Transverse colon (tissue), 4 donors: ENCODE data around the gene DHX34. TPM values are rescaled to one million over a fixed set of nuclear protein-coding genes. Genes with fewer than 3 reads are reported as not detected.
A peak's percentile ranks its signal among the peaks of the same experiment; 100 is the strongest.

Source experiments
- DNase-seq: peaks from one replicate; pipeline ENCODE4 v3.0.0-alpha.2; 2019
- H3K27ac ChIP-seq, 4 donors: fragments of 200-600 bp; sonication (generic); 2 replicates each; pipeline ENCODE4 v1.5.1; 2016 to 2018; ENCODE audit warnings: inconsistent platforms in 4 of 4
- H3K27me3 ChIP-seq: fragments of 200-600 bp; sonication (generic); 2 replicates; pipeline ENCODE4 v1.5.1; 2017; ENCODE audit warnings: inconsistent platforms
- H3K36me3 ChIP-seq, 4 donors: fragments of 200-600 bp; sonication (generic); 2 replicates each; pipeline ENCODE4 v1.5.1; 2017 to 2019; ENCODE audit warnings: inconsistent platforms in 4 of 4
- H3K4me1 ChIP-seq, 4 donors: fragments of 200-600 bp; sonication (generic); 2 replicates each; pipeline ENCODE4 v1.5.1; 2017 to 2020; ENCODE audit warnings: inconsistent platforms in 4 of 4
- H3K4me3 ChIP-seq, 4 donors: fragments of 200-600 bp; sonication (generic); 1 replicate in 1 of 4; 2 replicates in 3 of 4; pipeline versions ENCODE4 v1.5.1 to v1.6.1; 2017 to 2019; ENCODE audit warnings: inconsistent platforms in 4 of 4
- H3K9me3 ChIP-seq, 2 donors: fragments of 200-600 bp; sonication (generic); 2 replicates each; pipeline ENCODE4 v1.5.1; 2017 to 2019; ENCODE audit warnings: inconsistent platforms in 2 of 2
- EP300 ChIP-seq: sonication (generic); formaldehyde crosslinking; IDR thresholded peaks from one replicate; pipeline ENCODE4 v1.6.1; 2017; ENCODE audit warnings: antibody characterized with exemption, low read depth
- POLR2A ChIP-seq: fragments of 450-650 bp; IDR thresholded peaks from one replicate; pipeline ENCODE4 v1.6.1; 2016; ENCODE audit warnings: antibody characterized with exemption, mild to moderate bottlenecking, moderate library complexity
- POLR2AphosphoS5 ChIP-seq, 3 donors: sonication (generic); formaldehyde crosslinking; IDR thresholded peaks; one replicate each; pipeline ENCODE4 v1.6.1; 2016; ENCODE audit warnings: antibody characterized with exemption in 3 of 3
- whole genome bisulfite sequencing, 2 donors: methylation state at CpG; one replicate each; pipeline ENCODE4 v1.1.5; 2018; ENCODE audit warnings: low coverage in 1 of 2; 5-methylcytosine and 5-hydroxymethylcytosine counted together
- in situ Hi-C, 4 donors: fragments of 200-750 bp; cut with MboI; loops; one replicate each; pipeline versions ENCODE4 v1.15.0 to v1.15.1; 2017; ENCODE audit warnings: low sequenced_read_pairs in 3 of 4, low pct_ligation_motif_present in 1 of 4, low pct_unique_long_range_greater_than_20kb in 1 of 4
- intact Hi-C: fragments of 100-400 bp; cut with DNase I; formaldehyde crosslinking; loops from one replicate; pipeline ENCODE4 v1.15.1; 2023; ENCODE audit warnings: low total_unique reads
- total RNA-seq, 4 donors: library from RNA; depleted of rRNA; stranded (reverse); fragments of >200 nt; gene quantifications; one replicate each; pipeline ENCODE4 v1.1.0, GENCODE V29; 2016
- TF ChIP-seq, protein P1 (sequence below), 5 experiments: fragments of 200-600 bp in 3 of 5; fragments of 450-650 bp in 2 of 5; sonication (generic) in 3 of 5; IDR thresholded peaks; 1 replicate in 2 of 5; 2 replicates in 3 of 5; pipeline ENCODE4 v1.5.1; 2016 to 2017; ENCODE audit warnings: antibody characterized with exemption in 5 of 5, inconsistent platforms in 3 of 5, mild to moderate bottlenecking in 2 of 5, moderate library complexity in 1 of 5

DHX34 gene
- total RNA-seq, 4 donors from 2014 or later, result 12.4 to 30.3 (median 21.3) TPM

DNA sequence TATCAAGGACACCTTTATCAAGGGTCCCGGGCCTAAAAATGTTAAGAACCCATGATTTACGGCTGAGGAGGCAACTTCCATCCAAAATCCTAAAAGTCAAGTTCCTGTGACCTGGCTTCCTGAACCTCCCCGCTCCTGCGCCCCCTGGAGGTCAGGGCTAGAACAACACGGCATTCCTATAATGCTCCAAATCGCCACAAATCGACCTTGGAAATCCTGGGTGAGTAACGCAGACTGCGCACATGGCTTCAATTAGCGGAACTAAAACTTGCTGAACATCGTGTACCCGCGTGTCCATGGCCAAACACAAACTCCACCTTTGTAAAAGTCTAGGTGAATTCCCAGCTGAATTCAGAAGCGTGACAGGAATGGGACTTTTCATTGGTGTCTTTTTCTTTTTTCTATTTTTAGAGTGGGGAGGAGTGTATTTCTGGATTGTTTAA lies 43.8 kb upstream of the DHX34 start:
- 4 to 9% methylated on average over 7 to 14 of the region's 14 CpGs for WGBS, 2 donors
- peak; percentile 76 for DNase-seq
- H3K4me3 ChIP-seq, result no peak overlapping the region
- TF ChIP-seq EP300 (no peak), POLR2AphosphoS5 (IDR thresholded peaks at IDR 0.05) (no peak)
- TF ChIP-seq, protein P1, sequence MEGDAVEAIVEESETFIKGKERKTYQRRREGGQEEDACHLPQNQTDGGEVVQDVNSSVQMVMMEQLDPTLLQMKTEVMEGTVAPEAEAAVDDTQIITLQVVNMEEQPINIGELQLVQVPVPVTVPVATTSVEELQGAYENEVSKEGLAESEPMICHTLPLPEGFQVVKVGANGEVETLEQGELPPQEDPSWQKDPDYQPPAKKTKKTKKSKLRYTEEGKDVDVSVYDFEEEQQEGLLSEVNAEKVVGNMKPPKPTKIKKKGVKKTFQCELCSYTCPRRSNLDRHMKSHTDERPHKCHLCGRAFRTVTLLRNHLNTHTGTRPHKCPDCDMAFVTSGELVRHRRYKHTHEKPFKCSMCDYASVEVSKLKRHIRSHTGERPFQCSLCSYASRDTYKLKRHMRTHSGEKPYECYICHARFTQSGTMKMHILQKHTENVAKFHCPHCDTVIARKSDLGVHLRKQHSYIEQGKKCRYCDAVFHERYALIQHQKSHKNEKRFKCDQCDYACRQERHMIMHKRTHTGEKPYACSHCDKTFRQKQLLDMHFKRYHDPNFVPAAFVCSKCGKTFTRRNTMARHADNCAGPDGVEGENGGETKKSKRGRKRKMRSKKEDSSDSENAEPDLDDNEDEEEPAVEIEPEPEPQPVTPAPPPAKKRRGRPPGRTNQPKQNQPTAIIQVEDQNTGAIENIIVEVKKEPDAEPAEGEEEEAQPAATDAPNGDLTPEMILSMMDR (IDR thresholded peaks at IDR 0.05), result peak; percentile 86 to 95 (median 93)
- in situ Hi-C loops, result loop anchor here in 1 of 4 donors (25.0 kb wide), 1 partner anchor 407 kb away; the partner anchor contains the start of gene EHD2
- peaks cover 0 to 6% (median 0%) of the 10 kb centered on the region in 4 donors for H3K4me1 ChIP-seq
- H3K27ac ChIP-seq, result no peak overlapping the region
- no peaks in the 10 kb centered on the region for H3K9me3 ChIP-seq
- intact Hi-C loops, result no loop called here
- H3K27me3 ChIP-seq, result no peaks in the 10 kb centered on the region
- H3K36me3 ChIP-seq, result no peaks in the 10 kb centered on the region

DNA sequence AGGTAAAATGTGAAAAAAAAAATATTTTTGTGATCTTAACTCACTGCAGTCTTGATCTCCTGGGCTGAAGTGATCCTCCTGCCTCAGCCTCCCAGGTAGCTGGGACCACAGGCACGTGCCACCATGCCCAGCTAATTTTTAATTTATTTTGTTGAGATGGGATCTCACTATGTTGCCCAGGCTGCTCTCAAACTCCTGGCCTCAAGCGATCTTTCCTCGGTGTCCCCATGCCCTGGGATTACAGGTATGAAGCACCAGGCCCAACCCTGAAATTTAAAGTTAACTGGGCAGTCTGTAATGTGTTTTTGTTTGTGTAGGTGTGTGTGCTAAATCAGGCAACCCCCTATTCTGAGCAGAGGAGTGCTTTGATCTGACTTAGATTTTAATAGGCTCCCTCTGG lies 42.8 kb upstream of the DHX34 start:
- DNase-seq, result no peak
- no peak overlapping the region for H3K27ac ChIP-seq
- H3K4me3 ChIP-seq, result no peak overlapping the region
- H3K9me3 ChIP-seq, result no peaks in the 10 kb centered on the region
- in situ Hi-C loops, result loop anchor here in 1 of 4 donors (25.0 kb wide), 1 partner anchor 406 kb away; the partner anchor contains the start of gene EHD2
- no peaks in the 10 kb centered on the region for H3K36me3 ChIP-seq
- H3K27me3 ChIP-seq, result peaks cover 6% of the 10 kb centered on the region
- 90 to 95% methylated on average over 3 of the region's 3 CpGs for WGBS, 2 donors
- H3K4me1 ChIP-seq, result peaks cover 0 to 6% (median 0%) of the 10 kb centered on the region in 4 donors
- no peak for TF ChIP-seq POLR2A
- TF ChIP-seq, protein P1 (IDR thresholded peaks at IDR 0.05), result no peak
- intact Hi-C loops, result no loop called here

DNA sequence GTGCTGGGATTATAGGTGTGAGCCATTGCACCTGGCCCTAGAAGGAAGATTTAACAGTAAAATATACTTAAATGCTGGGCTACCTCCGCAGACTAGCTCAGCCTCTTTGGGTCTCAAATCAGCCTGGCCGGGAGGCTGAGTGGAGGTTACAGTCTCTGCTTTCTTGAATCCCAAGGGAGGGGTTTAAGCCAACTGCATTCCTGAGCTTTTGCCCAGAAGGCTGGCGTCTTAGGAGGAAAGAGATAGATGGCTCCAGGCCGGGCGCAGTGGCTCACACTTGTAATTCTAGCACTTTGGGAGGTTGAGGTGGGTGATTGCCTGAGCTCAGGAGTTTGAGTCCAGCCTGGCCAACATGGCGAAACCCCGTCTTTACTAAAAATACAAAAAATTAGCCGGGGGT lies 40.1 kb upstream of the DHX34 start:
- Histone ChIP-seq H3K36me3 (no peaks in the 10 kb centered on the region), H3K27ac (no peak overlapping the region), H3K27me3 (peaks cover 9% of the 10 kb centered on the region), H3K9me3 (no peaks in the 10 kb centered on the region), H3K4me1 (peaks cover 0 to 6% (median 0%) of the 10 kb centered on the region in 4 donors), H3K4me3 (no peak overlapping the region)
- WGBS, 2 donors, result 70% methylated on average over 8 of the region's 8 CpGs; no CpG with 5 or more reads in 1 of the 2 donors
- no peak for DNase-seq
- intact Hi-C loops (no loop called here), in situ Hi-C loops (loop anchor here in 1 of 4 donors (25.0 kb wide), 1 partner anchor 403 kb away; the partner anchor contains the start of gene EHD2)
- TF ChIP-seq EP300 (no peak), POLR2AphosphoS5 (IDR thresholded peaks at IDR 0.05) (no peak), POLR2A (no peak)
- TF ChIP-seq, protein P1 (IDR thresholded peaks at IDR 0.05), result no peak

DNA sequence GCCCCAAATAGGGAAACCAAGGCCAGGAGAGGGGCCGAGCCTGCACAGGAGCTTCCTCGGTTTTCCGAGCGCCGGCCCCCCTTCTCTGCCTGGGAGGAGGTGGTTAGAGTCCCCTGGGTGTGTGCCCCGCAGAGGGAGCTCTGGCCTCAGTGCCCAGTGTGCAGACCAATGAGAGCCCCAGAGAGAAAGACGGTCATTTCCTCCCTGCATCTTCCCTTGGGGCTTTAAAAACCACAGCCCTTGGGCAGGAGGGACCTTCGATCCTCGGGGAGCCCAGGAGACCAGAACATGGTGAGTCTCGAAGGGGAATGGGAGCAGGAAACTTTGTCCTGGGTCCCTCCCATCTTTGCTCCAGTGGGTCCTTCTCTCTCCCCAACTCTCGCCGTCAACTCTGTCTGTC lies 39.5 kb upstream of the DHX34 start, which contains the start of gene C5AR1:
Gene C5AR1 (plus strand): TSS at position 254 of the 400 bp plus-strand sequence. CDS start 35 bp downstream, at position 289.
- H3K27me3 ChIP-seq, result peaks cover 9% of the 10 kb centered on the region
- no peaks in the 10 kb centered on the region for H3K9me3 ChIP-seq
- peak within 1 kb of the TSS; percentile 18 to 45 (median 22) for H3K27ac ChIP-seq
- no peaks in the 10 kb centered on the region for H3K36me3 ChIP-seq
- H3K4me3 ChIP-seq, result peak within 1 kb of the TSS in 1 of 4 donors; percentile 14
- intact Hi-C loops, result loop anchor here (10.0 kb wide), 1 partner anchor 75 kb away; no protein-coding TSS in a partner anchor
- no peak for TF ChIP-seq EP300
- TF ChIP-seq, protein P1 (IDR thresholded peaks at IDR 0.05), result no peak
- peak in 2 of 3 donors; percentile 41 to 43 for TF ChIP-seq POLR2AphosphoS5 (IDR thresholded peaks at IDR 0.05)
- TF ChIP-seq POLR2A, result no peak
- peaks cover 0 to 6% (median 0%) of the 10 kb centered on the region in 4 donors for H3K4me1 ChIP-seq
- WGBS, 2 donors, result 16 to 34% methylated on average over 5 to 12 of the region's 12 CpGs
- in situ Hi-C loops, result loop anchor here in 1 of 4 donors (25.0 kb wide), 1 partner anchor 403 kb away; the partner anchor contains the start of gene EHD2
- peak; percentile 29 for DNase-seq
